GM04504 (cell line): ENCODE measurements around the gene SMARCA5.
"Not testable (repeated sequence)": the region's sequence is repeated elsewhere in the genome, so short reads cannot be mapped to it uniquely, and the experiment has no call there.

Source experiments
- DNase-seq: peaks from one replicate; pipeline ENCODE4 v3.0.0-alpha.2; 2012; ENCODE audit warnings: low read depth

SMARCA5 gene, protein sequence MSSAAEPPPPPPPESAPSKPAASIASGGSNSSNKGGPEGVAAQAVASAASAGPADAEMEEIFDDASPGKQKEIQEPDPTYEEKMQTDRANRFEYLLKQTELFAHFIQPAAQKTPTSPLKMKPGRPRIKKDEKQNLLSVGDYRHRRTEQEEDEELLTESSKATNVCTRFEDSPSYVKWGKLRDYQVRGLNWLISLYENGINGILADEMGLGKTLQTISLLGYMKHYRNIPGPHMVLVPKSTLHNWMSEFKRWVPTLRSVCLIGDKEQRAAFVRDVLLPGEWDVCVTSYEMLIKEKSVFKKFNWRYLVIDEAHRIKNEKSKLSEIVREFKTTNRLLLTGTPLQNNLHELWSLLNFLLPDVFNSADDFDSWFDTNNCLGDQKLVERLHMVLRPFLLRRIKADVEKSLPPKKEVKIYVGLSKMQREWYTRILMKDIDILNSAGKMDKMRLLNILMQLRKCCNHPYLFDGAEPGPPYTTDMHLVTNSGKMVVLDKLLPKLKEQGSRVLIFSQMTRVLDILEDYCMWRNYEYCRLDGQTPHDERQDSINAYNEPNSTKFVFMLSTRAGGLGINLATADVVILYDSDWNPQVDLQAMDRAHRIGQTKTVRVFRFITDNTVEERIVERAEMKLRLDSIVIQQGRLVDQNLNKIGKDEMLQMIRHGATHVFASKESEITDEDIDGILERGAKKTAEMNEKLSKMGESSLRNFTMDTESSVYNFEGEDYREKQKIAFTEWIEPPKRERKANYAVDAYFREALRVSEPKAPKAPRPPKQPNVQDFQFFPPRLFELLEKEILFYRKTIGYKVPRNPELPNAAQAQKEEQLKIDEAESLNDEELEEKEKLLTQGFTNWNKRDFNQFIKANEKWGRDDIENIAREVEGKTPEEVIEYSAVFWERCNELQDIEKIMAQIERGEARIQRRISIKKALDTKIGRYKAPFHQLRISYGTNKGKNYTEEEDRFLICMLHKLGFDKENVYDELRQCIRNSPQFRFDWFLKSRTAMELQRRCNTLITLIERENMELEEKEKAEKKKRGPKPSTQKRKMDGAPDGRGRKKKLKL

DNA sequence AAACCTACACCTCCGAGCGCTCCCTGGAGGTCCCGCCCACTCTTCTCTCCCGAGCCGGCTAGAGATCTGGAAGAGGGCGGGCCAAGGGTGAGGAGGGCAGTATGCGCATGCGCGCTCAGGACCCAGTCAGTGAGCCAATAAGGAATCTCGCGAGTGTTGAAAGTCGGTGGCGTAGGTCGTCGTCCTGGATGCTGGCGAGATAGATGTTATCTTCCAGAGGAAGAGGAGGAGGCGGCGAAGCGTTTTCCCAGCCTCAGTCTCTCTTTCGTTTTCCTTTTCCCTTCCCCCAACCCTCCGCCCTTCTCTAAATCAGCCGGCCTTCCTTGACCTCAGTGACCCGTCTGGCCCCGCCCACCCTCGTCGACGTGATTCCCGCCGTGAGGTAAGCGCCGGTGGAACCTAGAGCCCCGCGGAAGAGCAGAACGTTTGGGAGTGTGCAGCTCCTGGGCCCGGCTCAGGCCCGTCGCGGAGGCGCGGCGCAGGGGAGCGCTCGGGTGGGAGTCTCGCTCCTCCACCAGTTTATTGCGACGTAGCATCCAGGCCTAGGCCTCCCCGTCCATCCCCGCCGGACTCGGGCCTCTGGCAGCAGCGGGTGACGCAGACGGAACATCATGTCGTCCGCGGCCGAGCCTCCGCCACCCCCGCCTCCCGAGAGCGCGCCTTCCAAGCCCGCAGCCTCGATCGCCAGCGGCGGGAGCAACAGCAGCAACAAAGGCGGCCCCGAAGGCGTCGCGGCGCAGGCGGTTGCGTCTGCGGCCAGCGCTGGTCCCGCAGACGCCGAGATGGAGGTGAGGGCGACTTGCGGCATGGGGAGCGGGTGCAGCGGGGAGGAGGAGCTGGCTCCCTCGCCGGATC, at the start of gene SMARCA5:
TSS of gene SMARCA5 (plus strand) at position 389 of the 855 bp plus-strand sequence. CDS start at position 612, 223 bp downstream.
- peak; percentile 97 for DNase-seq

DNA sequence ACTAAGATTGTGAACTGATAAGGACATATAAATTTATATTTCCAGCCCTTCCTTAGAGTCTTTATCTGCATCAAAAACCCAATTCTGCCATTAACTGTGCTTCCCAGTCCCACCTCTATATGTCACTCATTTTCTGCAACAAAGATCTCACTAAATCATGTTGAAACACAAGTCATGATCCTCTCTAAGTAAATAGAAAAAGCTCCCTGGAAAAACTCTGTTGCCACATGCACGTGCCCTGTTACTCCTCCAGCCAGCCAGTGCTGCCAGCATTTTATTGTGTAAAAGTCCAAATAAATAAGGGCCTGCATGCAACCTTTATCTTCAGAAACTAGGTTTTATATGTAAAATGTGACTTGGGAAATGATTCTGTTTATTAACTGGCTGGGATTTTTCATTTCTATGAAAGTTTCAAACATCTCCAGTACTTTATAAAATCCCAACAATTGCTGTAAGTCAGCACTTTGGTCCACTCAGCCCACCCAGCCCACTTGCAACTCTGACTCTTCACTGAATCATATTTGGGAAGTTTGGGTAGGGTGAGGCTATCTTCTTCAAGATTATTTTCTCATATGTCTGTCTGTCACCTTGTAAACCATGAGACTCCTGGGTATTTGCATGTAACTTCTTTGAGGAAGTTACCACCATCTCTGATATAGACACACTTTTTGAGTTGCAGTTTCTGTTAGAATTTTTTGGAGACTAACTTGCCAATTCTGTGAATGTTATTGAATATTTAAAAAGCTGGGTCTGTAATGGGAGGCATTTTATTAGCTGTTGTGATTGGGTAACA, 40.0 kb upstream of the SMARCA5 start:
- DNase-seq = no peak

DNA sequence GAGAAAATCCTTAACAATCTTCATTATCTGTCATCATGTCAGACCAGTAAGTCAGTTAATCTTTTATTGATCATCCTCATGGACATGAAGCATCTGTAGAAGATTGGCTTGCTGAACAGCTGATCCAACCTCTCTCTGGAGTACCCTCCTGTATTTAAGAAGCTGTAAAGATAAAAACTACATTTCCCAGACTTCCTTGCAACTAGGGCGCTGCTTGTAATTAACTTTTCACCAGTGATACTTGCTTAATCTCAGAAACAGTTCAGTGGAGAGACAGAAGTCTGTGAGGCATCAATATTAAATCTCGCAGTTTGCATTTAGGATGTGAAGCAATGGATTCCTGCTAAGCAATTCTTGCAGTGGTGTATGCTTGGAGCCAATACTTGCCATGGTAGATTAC, 36.0 kb upstream of the SMARCA5 start:
- no peak for DNase-seq

DNA sequence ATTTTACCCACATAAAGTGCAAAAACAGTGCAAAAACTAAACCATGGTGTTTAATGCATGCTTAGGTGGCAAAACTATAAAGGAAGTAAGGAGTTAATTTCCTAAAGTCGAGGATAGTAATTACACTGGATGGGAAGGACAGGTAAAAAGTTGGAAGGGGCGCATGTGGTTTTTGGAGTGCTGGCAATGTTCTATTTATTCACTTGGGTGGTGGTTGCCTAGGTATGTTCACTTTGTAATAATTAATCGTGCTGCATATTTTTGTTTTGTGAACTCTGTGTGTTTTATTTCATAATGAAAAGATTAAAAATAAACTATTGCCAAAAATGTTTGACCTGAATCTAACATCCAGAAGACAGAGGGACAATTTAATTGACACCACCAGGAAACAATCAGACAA, 32.1 kb upstream of the SMARCA5 start:
- no peak for DNase-seq

DNA sequence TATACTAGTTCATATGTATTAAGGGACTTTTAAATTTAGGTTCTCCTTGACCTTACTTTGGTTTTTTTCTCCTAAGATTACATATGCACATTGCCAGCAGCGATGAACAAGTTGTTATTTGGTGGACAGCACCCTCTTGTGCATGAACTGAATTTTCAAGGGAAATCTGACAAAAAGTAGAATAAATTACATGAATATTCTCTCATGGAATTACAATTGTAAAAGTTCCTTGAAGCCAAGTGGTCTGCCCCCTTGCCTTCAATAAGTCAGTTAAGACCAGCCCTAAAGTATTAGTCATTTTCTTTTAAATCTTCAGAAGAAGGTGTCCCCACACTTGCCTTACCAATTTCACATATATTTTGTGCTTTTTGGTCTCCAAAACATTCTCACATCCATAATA, 30.7 kb upstream of the SMARCA5 start:
- DNase-seq = peak; percentile 18

DNA sequence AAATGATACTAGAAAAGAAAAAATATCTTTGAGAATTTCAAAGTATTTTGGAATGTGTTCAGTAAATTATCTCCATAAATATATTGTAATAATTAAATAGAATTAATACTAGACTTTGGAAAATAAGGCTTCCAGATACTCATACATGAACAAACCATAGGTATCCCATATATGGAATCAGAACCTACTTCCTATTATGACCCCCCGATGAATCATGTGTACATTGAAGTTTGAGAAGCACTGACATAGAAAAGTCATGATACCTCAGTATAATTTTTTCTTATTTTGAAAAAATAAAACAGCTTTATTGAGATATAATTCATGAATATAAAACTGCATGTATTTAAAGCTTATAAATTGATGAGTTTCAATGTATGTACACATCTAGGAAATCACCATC, 27.2 kb upstream of the SMARCA5 start:
- DNase-seq = no peak

DNA sequence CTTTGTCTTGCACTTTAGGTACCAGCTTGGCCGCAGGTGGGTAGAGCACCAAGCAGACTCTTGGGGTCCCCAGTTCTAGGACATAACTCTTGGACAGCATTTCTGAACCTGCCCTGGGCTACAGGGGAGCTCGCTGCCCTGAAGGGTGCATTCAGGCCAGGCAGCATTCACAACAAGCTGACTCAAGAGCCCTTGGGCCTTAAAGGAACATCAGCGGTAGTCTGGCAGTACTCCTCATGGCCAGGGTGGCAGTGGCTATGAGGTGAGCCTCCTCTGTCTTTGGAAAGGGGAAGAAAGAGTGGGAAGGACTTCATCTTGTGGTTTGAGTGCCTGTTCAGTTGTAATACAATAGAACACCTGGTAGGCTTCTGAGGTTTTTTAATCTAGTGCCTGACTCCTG, 24.8 kb upstream of the SMARCA5 start:
- DNase-seq = no peak

DNA sequence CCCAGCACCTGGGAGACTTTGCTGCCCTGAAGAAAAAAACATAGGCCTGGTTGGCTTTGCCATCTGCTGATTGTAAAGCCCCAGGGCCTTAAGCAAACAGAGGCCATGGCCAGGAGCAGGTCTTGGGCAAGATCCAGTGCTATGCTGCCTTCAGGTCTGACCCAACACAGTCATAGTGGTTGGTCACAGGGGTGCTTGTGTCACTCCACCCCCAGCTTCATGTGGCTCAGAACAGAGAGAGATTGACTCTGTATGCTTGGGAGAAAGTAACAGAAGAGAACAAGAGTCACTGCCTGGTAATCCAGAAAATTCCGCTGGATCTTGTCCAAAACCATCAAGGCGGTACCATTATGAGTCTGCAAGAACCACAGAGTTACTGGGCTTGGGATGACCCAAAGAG, 24.4 kb upstream of the SMARCA5 start:
- DNase-seq = no peak

DNA sequence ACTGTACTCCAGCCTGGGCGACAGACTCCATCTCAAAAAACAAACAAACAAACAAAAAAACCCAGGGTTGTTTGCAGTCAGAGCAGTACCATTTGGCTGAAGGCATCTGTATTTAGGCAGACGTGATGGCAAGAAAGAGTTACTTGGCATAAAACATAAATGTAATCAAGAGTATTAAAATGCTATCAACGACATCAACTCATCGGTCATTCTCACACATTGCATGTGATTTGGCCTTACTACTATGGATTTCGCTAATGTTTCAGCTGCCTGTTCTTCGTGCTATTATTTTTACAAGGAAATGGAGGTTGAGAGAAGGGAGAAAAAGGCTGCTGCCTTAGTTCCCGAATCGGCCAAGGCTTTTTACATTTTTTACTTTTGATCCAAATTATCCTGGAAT, 15.5 kb upstream of the SMARCA5 start:
- DNase-seq = no peak

DNA sequence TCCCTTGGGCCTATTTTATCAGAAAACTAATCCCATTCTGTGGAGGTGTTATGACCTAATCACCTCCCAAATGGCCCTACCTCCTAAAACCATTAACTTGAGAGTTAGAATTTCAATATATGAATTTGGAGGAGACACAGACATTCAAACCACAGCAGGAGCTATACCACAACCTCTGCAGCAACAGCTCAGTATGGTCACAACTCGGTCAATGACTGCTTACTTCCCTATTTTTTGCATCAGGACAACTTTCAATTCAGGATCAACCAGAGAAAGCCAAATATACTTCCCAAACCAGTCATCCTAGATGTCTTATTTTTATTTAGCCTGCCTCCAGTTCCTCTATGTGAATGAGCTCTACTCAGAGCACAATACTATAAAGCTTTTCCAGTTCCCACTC, 11.3 kb upstream of the SMARCA5 start:
- no peak for DNase-seq

DNA sequence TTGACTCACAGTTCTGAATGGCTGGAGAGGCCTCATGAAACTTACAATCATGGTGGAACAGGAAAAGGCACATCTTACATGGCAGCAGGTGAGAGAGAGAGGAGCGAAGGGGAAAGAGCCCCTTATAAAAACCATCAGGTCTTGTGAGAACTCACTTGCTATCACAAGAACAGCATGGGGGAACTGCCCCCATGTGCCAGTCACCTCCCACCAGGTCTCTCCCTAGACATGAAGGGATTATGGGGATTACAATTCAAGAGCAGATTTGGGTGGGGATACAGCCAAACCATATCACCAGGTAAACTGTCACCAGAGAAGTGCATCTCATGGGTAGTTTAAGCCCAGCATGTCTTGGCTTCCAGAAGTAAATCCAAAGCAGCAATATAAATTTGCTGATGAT, 7.5 kb upstream of the SMARCA5 start:
- no peak for DNase-seq

DNA sequence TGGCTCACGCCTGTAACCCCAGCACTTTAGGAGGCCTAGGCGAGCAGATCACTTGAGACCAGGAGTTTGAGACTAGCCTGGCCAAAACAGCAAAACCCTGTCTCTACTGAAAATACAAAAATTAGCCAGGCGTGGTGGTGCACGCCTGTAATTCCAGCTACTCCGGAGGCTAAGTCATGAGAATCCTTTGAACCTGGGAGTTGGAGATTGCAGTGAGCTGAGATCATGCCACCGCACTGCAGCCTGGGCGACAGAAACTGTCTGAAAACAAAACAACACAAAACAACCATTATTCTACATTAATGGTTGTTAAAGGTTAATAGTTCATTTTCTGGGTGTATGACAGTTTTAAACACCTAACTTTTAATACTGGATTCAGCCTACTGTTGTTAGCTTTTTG, 1.6 kb upstream of the SMARCA5 start:
- no peak for DNase-seq

DNA sequence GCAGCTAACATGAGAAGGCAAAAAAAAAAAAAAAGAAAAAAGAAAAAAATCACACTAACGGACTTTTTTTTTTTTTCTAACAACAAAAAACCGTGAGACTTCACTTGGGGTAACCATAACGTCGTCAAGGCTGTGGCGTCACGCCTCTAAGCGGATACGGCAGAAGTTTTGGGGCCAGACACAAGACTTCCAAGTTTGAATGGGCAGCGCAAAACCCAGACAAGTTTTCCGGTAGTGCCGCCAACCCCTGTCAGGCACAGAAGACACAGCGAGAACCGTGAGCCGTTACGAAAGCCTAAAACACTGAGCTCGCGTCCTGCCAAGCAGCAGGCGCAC, 556 bp upstream of the SMARCA5 start:
- DNase-seq = no peak

DNA sequence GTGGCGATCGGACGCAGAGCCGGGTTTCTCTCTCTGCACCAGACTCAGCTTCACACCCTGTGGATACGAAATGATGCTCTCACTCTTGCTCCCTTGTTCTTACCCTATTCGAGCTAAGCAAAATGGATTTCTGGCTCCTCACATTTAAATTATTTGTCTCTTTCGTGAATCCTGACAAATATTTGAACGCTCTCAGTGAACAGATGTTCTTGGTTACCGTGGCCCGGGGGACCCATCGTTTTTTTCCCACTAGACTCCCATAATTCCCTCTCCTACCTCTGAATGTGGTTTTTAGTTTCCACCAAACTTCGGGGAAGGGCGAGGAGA, 630 bp downstream of the SMARCA5 start:
- no peak for DNase-seq

DNA sequence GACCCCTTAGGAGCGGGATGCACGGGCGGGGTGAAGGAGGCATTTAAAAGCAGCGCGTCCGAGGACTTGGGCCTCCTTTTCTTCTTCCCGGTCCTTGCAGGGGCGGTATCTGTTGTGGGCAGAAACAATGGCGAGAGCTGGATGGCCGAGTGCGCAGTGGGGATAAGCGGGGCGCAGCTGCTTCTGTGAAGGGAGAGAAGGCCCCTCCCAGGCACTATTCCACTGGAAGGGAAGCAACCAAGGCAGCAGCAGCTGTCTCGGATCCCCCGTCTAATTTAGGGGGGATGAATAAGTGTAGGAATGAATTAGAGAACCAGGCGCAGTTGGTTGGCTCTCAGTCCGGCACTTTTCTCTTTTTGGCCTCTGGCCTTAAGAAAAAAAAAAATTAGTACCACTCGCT, 995 bp downstream of the SMARCA5 start:
- no peak for DNase-seq

DNA sequence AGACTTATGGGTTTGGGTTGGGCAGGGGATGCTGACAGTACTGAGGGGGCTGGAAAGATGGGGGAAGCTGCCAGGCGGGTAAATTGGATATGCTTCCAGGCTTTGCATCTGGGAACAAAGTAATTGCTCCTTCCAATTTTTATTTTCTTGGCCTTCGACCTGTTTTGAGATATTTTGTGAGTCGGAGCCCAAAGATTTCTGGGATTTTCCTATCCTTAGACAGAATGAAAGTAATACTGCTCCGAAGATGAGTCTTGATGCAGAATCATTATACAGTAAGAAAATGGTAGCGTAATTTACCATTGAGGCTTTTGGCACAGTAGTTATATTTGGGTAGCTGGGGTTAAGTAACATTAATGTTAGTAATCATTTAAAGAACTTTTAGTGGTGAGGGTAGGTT, 1.4 kb downstream of the SMARCA5 start:
- DNase-seq = no peak

DNA sequence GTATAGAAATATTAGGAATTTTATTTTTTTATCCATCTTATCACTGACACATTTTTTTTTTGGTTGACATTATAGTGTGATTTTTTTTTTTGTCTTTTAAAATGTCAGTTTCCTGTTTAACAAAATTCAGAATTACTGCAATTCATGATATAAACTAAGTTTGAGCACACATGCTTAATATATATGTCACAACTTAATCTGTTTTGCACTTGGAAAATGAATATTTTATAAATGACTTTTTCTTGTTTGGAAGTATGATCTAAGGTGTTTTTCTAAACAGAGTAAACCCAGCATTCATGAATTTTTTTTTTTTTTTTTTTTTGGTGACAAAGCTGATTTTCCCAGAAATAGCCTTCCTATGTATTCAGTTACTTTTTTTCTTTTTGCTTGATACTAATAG, 2.4 kb downstream of the SMARCA5 start:
- DNase-seq = no peak

DNA sequence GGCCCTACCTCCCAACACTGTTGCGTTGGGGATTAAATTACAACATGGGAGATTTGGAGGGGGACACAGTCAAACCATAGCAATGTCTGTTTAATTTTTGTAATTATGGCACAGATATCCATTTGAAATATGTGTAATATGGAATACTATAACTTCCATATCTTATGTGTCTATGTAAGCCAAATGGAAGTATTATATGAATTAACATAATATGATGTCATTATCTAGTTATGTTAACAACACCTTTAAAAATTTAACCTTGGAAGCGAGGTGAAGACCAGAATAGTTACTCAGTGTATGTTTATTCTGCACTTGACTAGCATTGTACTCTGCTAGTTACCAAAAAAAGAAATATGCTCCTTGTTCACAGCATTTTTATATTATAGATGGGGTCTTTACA, 4.3 kb downstream of the SMARCA5 start:
- no peak for DNase-seq

DNA sequence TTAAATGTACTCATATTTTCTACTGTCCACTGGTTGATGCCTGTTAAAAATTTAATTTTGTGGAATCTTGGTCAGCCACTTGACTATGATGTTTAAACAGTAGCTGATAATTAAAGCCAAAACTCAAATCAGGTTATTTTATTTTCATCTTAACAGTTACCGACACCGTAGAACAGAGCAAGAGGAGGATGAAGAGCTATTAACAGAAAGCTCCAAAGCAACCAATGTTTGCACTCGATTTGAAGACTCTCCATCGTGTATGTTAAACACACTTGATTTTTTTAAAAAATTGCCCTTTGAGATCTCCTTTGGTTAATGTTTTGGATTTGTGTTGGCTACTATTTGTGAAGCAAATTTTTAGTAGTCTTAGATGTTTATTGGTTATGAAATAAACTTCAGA, 10.7 kb downstream of the SMARCA5 start:
- DNase-seq = no peak

DNA sequence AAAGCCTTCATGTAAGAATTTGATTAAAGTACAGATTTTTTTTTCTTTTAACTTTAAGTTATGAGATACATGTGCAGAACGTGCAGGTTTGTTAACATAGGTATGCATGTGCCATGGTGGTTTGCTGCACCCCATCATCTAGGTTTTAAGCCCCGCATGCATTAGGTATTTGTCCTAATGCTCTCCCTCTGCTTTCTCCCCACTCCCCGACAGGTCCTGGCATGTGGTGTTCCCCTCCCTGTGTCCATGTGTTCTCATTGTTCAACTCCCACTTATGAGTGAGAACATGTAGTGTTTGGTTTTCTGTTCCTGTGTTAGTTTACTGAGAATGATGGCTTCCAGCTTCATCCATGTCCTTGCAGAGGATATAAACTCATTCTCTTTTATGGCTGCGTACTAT, 14.5 kb downstream of the SMARCA5 start:
- DNase-seq = not testable (repeated sequence)

DNA sequence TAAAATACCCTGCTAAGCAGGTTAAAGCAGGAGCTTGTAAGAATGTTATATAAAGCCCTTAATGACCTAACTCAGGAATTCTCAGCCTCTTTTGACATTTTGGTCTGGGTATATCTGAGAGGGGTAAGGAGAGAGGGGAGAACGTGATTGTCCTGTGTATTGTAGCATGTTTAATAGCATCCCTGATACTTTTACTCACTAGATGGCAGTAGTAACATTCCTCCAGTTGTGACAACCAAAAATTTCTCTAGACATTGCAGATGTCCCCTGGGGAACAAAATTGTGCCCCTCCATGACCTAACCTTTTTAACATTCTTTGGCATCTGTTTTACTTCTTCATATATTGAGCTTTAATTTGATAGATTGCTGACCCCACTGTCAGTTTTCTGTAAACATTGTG, 17.9 kb downstream of the SMARCA5 start:
- no peak for DNase-seq
